OCI-LY1 (cell line): Measurements from ENCODE around the gene USP54.

Source experiments
- CTCF ChIP-seq: fragments of 200-600 bp; sonication (generic), shearing (Covaris generic); IDR thresholded peaks from 2 replicates; pipeline ENCODE4 v1.5.1; 2017; ENCODE audit warnings: mild to moderate bottlenecking, antibody characterized with exemption, low read length, moderate library complexity, mixed read lengths
- EZH2 ChIP-seq: fragments of 200-600 bp; sonication (generic), shearing (Covaris generic); IDR thresholded peaks from 2 replicates; pipeline ENCODE4 v1.8.0; 2017; ENCODE audit warnings: borderline replicate concordance, mixed run types, mild to moderate bottlenecking, antibody characterized with exemption, low read length, moderate library complexity, mixed read lengths

- no peak for TF ChIP-seq CTCF
- no peak for TF ChIP-seq EZH2
Observed at GRCh38 chr10:73627300-73627699, 36.2 kb upstream of the USP54 start.
